Gastrocnemius medialis (tissue), 4 donors: ENCODE measurements around the gene KIF26B. TPM values are rescaled to one million over a fixed set of nuclear protein-coding genes. Genes with fewer than 3 reads are reported as not detected.

Experiments used
- ATAC-seq, 2 donors: fragments of 150-250 bp; one replicate each; pipeline ENCODE4 v1.9.1; 2016
- DNase-seq, 2 donors: peaks; one replicate each; pipeline ENCODE4 v3.0.0-alpha.2; 2019
- H3K27ac ChIP-seq, 4 donors: fragments of 200-600 bp; sonication (generic); 1 replicate in 1 of 4; 2 replicates in 3 of 4; pipeline ENCODE4 v1.5.1; 2016 to 2018; ENCODE audit warnings: mild to moderate bottlenecking in 2 of 4, moderate library complexity in 1 of 4
- H3K27me3 ChIP-seq, 3 donors: fragments of 200-600 bp; sonication (generic) in 2 of 3; 1 replicate in 1 of 3; 2 replicates in 2 of 3; pipeline versions ENCODE4 v1.5.1 to v1.6.0; 2016 to 2019; ENCODE audit warnings: mild to moderate bottlenecking in 1 of 3, moderate library complexity in 1 of 3
- H3K36me3 ChIP-seq, 2 donors: fragments of 200-600 bp; sonication (generic) in 1 of 2; one replicate each; pipeline ENCODE4 v1.5.1; 2017 to 2018
- H3K4me1 ChIP-seq, 2 donors: fragments of 200-600 bp; sonication (generic) in 1 of 2; one replicate each; pipeline ENCODE4 v1.5.1; 2016 to 2017; ENCODE audit warnings: mild to moderate bottlenecking in 2 of 2
- H3K4me3 ChIP-seq, 4 donors: fragments of 200-600 bp; sonication (generic) in 3 of 4; 1 replicate in 1 of 4; 2 replicates in 3 of 4; pipeline ENCODE4 v1.5.1; 2016 to 2019; ENCODE audit warnings: mild to moderate bottlenecking in 2 of 4
- H3K9me3 ChIP-seq, 3 donors: fragments of 200-600 bp; sonication (generic) in 2 of 3; 1 replicate in 1 of 3; 2 replicates in 2 of 3; pipeline ENCODE4 v1.5.1; 2016 to 2019
- CTCF ChIP-seq, 5 experiments: fragments of 450-650 bp in 3 of 5; fragments of 200-600 bp in 2 of 5; sonication (generic) in 2 of 5; IDR thresholded peaks in 4 of 5; conservative IDR thresholded peaks in 1 of 5; 1 replicate in 4 of 5; 2 replicates in 1 of 5; pipeline ENCODE4 v1.5.1; 2016 to 2019; ENCODE audit warnings: antibody characterized with exemption in 5 of 5, mild to moderate bottlenecking in 3 of 5, moderate library complexity in 3 of 5
- POLR2A ChIP-seq, 2 donors: fragments of 450-650 bp; IDR thresholded peaks; one replicate each; pipeline ENCODE4 v1.6.1; 2017; ENCODE audit warnings: antibody characterized with exemption in 2 of 2, mild to moderate bottlenecking in 2 of 2, moderate library complexity in 2 of 2
- in situ Hi-C, 4 donors: fragments of 200-750 bp; cut with MboI; loops; one replicate each; pipeline versions ENCODE4 v1.15.0 to v1.8.0; 2017; ENCODE audit warnings: low sequenced_read_pairs in 4 of 4
- intact Hi-C: fragments of 100-400 bp; cut with DNase I; formaldehyde crosslinking; loops from one replicate; pipeline ENCODE4 v1.15.1; 2023; ENCODE audit warnings: low total_unique reads
- total RNA-seq, 4 donors: library from RNA; depleted of rRNA; stranded (reverse); fragments of >200 nt; gene quantifications; one replicate each; pipeline versions ENCODE4 v1.1.0 to v1.2.3, GENCODE V29; 2016

Gene KIF26B
- total RNA-seq, 4 donors from 2014 or later, result 0.02 to 0.20 (median 0.10) TPM; not detected in 1

- Histone ChIP-seq H3K27ac (no peak overlapping the region), H3K4me3 (no peak overlapping the region), H3K4me1 (no peaks in the 10 kb centered on the region), H3K9me3 (no peaks in the 10 kb centered on the region), H3K36me3 (no peaks in the 10 kb centered on the region), H3K27me3 (no peaks in the 10 kb centered on the region)
- intact Hi-C loops (no loop called here), in situ Hi-C loops (no loop called here)
- DNase-seq (no peak), ATAC-seq (no peak)
- TF ChIP-seq CTCF (IDR thresholded peaks at IDR 0.05 in 4 of 5, conservative IDR thresholded peaks at IDR 0.05 in 1 of 5) (no peak), POLR2A (IDR thresholded peaks at IDR 0.05) (no peak)
These were observed 216.3 kb downstream of the KIF26B start for GRCh38 chr1:245370905-245371581.

DNA sequence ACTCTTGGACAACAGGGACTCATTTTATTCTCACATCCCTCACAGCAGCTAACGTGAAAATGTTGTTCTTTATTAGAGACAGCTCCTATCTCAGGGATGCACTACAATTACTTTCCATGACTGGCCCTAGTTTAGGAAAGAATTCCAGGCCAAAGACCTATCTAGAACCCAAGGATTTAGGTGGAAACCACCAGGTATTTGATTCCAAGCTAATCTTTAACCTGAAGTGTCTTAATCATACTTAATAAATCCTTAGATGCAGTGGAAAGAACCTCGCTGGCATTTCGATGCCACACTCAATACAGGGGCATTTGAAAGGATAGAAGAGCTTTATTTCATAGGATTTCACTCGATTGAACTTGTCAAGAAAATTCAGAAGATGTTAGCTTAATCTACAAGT lies 218.3 kb downstream of the KIF26B start:
- DNase-seq, result no peak
- intact Hi-C loops, result no loop called here

DNA sequence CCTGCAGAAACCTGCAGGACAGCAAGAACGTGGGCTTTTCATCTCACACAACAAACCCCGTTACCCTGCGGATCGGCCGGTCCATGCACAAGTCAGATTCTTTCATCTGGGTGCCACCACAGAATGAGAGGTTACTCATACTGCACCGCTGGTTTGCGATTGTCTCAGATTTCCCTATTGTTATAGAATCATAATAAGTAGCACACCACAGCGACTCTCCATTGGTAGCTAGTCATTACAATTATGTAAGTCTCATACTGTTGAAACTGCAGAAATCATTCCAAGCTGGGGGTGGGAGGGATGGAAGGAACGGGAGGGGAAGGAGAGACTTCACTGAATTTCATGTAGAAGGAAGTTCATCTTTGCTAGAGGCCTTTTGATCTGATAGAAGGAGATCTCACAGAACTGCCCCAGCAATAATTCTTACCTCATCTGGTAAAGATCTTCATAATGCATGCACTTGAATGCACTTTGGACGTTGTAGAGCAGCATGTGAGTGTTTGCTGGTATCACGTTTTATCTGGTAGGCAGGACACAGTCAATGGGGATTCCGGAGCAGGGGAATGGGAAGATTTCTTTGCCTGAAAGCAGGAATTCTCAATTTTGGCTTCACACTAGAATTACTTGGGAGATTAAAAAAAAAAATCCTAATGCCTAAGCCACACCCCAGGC lies 221.1 kb downstream of the KIF26B start:
- Histone ChIP-seq H3K27ac (no peak overlapping the region), H3K27me3 (no peaks in the 10 kb centered on the region), H3K4me3 (no peak overlapping the region), H3K9me3 (no peaks in the 10 kb centered on the region), H3K4me1 (no peaks in the 10 kb centered on the region), H3K36me3 (no peaks in the 10 kb centered on the region)
- intact Hi-C loops (no loop called here), in situ Hi-C loops (no loop called here)
- DNase-seq (no peak), ATAC-seq (no peak)
- TF ChIP-seq POLR2A (IDR thresholded peaks at IDR 0.05), result no peak
- no peak for TF ChIP-seq CTCF (IDR thresholded peaks at IDR 0.05 in 4 of 5, conservative IDR thresholded peaks at IDR 0.05 in 1 of 5)

More for the DNA sequence above, 218.3 kb downstream of the KIF26B start:
- H3K4me1 ChIP-seq, result no peaks in the 10 kb centered on the region
- H3K4me3 ChIP-seq, result no peak overlapping the region
- no peak for ATAC-seq
- in situ Hi-C loops, result no loop called here
- no peaks in the 10 kb centered on the region for H3K36me3 ChIP-seq
- H3K9me3 ChIP-seq, result no peaks in the 10 kb centered on the region
- no peaks in the 10 kb centered on the region for H3K27me3 ChIP-seq
- TF ChIP-seq POLR2A (IDR thresholded peaks at IDR 0.05) (no peak), CTCF (IDR thresholded peaks at IDR 0.05 in 4 of 5, conservative IDR thresholded peaks at IDR 0.05 in 1 of 5) (no peak)
- H3K27ac ChIP-seq, result no peak overlapping the region

- H3K9me3 ChIP-seq, result no peaks in the 10 kb centered on the region
- no peaks in the 10 kb centered on the region for H3K36me3 ChIP-seq
- in situ Hi-C loops (no loop called here), intact Hi-C loops (no loop called here)
- no peak overlapping the region for H3K27ac ChIP-seq
- DNase-seq (no peak), ATAC-seq (no peak)
- no peak overlapping the region for H3K4me3 ChIP-seq
- TF ChIP-seq CTCF (IDR thresholded peaks at IDR 0.05 in 4 of 5, conservative IDR thresholded peaks at IDR 0.05 in 1 of 5) (no peak), POLR2A (IDR thresholded peaks at IDR 0.05) (no peak)
- no peaks in the 10 kb centered on the region for H3K27me3 ChIP-seq
- H3K4me1 ChIP-seq, result no peaks in the 10 kb centered on the region
These were observed 223.1 kb downstream of the KIF26B start for GRCh38 chr1:245377854-245378253.
